DOHH2 (cell line): ENCODE results near the gene KLHL42.

ENCODE experiments used
- CTCF ChIP-seq: fragments of 200-600 bp; sonication (generic); IDR thresholded peaks from one replicate; pipeline ENCODE4 v1.5.1; 2014; ENCODE audit warnings: antibody characterized with exemption, mild to moderate bottlenecking, low read depth, low read length; ENCODE audit not compliant: poor library complexity, severe bottlenecking
- EZH2phosphoT487 ChIP-seq: fragments of 200-600 bp; sonication (generic); IDR thresholded peaks from 2 replicates; pipeline ENCODE4 v1.6.1; 2017; ENCODE audit warnings: borderline replicate concordance, mild to moderate bottlenecking, antibody characterized with exemption, low read length, moderate library complexity, mixed read lengths

GRCh38 chr12:27843714-27844245, 63.7 kb downstream of the KLHL42 start:
- TF ChIP-seq CTCF (no peak), EZH2phosphoT487 (no peak)
